SKM-1 (cell line): ENCODE measurements around the gene NEK10.

Experiments
- DNase-seq: peaks from one replicate; lab custom pipeline; 2025; ENCODE audit not compliant: unreplicated experiment; lab: John Stamatoyannopoulos, UW

Gene NEK10

GRCh38 chr3:27125821-27126501, 243.2 kb downstream of the NEK10 start:
- DNase-seq, result no peak

- DNase-seq, result no peak
Measured at GRCh38 chr3:27119639-27120038, 249.5 kb downstream of the NEK10 start.

GRCh38 chr3:27115352-27115751, 253.8 kb downstream of the NEK10 start:
- DNase-seq, result no peak

GRCh38 chr3:27114684-27115083, 254.5 kb downstream of the NEK10 start:
- no peak for DNase-seq

- no peak for DNase-seq
Measured at GRCh38 chr3:27114129-27114528, 255.1 kb downstream of the NEK10 start.

GRCh38 chr3:27110020-27110419, 259.2 kb downstream of the NEK10 start:
- no peak for DNase-seq

GRCh38 chr3:27108322-27108721, 260.9 kb downstream of the NEK10 start:
- DNase-seq, result no peak

GRCh38 chr3:27105904-27106303, 263.3 kb downstream of the NEK10 start:
- DNase-seq, result no peak

- DNase-seq, result no peak
Measured at GRCh38 chr3:27097182-27097581, 272.0 kb downstream of the NEK10 start.

- DNase-seq, result no peak
Measured at GRCh38 chr3:27095553-27096222, 273.5 kb downstream of the NEK10 start.

GRCh38 chr3:27094721-27095120, 274.5 kb downstream of the NEK10 start:
- DNase-seq, result no peak

- no peak for DNase-seq
Measured at GRCh38 chr3:27093771-27094170, 275.4 kb downstream of the NEK10 start.

GRCh38 chr3:27090275-27091041, 278.7 kb downstream of the NEK10 start:
- DNase-seq, result no peak

- DNase-seq, result no peak
Measured at GRCh38 chr3:27089645-27090044, 279.5 kb downstream of the NEK10 start.

- DNase-seq, result no peak
Measured at GRCh38 chr3:27089068-27089467, 280.1 kb downstream of the NEK10 start.

- no peak for DNase-seq
Measured at GRCh38 chr3:27085829-27086730, 283.1 kb downstream of the NEK10 start.

- DNase-seq, result no peak
Measured at GRCh38 chr3:27081992-27082607, 287.1 kb downstream of the NEK10 start.

- DNase-seq, result no peak
Measured at GRCh38 chr3:27081566-27081965, 287.6 kb downstream of the NEK10 start.

GRCh38 chr3:27080258-27080525, 289.0 kb downstream of the NEK10 start:
- DNase-seq, result no peak

GRCh38 chr3:27079427-27080257, 289.5 kb downstream of the NEK10 start:
- DNase-seq, result no peak
